GM12872 (cell line): ENCODE data around the gene MAPK11.

Experiments used
- TF ChIP-seq, protein P1 (sequence below): IDR thresholded peaks from 3 replicates; pipeline ENCODE4 v1.5.1; 2011; ENCODE audit warnings: low read depth, mild to moderate bottlenecking, low read length, moderate library complexity; ENCODE audit not compliant: insufficient read depth

The MAPK11 gene

DNA sequence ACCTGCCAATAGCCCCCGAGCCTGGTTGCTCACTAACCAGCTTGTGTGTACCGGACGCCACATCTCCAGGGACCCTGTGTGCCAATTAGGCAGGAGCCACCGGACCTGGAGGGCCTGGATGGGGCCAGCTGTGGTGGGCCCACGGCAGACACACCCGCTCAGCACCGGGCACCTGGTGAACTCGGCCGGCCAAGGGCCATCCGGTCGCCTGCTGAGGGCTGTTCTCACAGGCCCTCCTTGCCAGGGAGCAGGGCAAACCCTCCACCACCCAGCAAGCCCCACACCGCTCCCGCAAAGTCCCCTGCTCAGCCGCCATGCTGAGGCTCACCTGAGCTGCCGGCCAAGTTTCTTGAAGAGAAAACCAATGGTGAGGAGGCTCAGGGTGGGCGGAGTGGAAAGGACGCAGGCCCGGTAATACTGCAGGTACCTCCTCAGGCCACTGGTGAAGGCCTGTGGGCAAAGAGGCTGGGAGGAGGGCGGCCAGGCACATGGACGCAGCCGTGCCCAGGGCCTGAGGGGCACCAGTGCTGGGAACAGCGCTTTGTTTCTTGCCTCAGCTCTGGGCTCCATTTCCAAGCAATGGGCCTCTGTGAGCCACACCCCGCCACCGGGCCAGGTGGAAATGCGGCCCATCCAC, 42.5 kb downstream of the MAPK11 start:
- TF ChIP-seq, protein P1, sequence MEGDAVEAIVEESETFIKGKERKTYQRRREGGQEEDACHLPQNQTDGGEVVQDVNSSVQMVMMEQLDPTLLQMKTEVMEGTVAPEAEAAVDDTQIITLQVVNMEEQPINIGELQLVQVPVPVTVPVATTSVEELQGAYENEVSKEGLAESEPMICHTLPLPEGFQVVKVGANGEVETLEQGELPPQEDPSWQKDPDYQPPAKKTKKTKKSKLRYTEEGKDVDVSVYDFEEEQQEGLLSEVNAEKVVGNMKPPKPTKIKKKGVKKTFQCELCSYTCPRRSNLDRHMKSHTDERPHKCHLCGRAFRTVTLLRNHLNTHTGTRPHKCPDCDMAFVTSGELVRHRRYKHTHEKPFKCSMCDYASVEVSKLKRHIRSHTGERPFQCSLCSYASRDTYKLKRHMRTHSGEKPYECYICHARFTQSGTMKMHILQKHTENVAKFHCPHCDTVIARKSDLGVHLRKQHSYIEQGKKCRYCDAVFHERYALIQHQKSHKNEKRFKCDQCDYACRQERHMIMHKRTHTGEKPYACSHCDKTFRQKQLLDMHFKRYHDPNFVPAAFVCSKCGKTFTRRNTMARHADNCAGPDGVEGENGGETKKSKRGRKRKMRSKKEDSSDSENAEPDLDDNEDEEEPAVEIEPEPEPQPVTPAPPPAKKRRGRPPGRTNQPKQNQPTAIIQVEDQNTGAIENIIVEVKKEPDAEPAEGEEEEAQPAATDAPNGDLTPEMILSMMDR: no peak

DNA sequence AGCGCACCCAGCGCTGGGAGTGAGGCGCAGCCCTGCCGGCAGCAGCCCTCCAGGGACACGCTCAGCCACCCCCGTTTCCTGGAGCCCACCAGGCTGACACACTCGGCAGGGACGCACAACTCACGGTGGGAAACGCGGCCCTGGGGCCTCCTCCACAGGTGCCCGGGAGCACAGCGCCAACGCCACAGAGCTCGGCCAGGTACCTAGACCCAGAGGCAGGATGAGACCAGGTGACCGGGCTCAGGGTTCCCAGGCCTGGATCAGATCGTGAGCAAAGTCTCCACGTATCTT, 43.4 kb downstream of the MAPK11 start:
- TF ChIP-seq, protein P1: no peak

DNA sequence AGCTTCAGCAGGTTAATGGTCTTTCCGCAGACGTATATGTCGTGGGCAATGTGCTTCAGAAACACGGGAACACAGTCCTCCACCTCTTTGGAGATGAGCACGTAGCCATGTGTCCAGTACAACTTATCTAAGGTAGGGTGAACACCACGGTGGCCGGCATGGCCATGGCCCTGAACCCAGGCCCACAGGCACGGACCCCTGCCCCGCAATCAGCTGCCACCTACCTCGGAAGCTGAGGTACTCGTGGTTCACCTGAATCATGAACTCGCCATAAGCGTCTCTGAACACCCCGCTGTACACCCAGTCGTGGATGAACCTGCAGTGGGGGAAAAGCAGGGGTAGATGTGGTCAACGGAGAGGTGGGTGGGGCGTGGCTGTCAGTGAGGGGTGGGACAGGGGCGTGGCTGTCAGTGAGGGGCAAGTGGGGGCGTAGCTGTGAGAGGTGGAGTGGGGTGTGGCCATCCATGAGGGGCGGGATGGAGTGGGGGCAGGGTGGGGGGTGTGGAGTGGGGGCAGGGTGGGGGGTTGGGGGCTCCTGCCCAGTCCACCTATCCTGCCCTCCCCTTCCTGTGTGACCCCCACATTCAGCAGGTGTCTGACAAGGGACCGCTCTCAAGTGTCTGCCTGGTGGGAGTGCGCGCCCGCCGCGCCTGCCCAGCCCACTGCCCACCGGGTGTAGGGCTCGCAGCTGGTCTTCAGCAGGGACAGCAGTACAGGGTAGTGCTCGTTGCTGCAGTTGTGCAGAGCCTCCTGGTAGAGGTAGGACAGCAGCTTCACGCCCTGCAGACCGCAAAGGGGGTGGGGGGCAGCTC, 43.9 kb downstream of the MAPK11 start:
- TF ChIP-seq, protein P1: no peak

DNA sequence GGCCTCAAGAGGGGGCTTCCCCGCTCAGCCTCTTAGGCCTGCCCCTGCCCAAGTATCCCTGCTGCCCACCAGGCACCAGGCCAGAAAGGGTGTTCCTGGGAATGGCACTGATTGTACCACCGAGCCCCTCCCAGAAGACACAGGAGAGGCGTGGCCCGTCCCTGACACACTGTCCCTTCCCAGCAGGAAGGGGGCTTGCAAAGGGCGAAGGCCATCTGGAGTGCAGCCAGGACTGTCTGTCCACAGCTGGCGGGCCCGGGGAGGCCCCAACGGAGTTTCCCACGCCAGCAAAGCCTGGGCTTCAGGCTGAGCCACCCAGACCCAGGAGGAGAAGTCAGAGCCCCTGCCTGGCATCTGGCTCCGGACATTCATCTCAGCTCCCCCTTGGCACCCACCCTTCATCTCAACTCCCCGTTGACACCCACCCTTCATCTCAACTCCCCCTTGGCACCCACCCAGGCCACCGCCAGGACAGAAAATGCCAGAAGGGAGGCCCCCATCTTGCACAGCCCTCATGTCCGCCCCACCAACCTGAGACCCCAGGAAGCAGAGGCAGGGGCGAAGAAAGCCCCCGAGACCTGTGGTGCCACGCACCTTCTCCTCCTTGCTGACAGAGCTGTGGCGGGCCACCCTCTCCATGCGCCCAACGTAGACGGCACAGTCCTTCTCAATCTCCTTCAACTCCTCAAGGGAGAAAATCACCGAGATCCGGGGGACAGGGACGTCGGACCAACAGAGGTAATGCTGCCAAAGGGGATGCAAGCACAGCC, 44.8 kb downstream of the MAPK11 start:
- TF ChIP-seq, protein P1: no peak

DNA sequence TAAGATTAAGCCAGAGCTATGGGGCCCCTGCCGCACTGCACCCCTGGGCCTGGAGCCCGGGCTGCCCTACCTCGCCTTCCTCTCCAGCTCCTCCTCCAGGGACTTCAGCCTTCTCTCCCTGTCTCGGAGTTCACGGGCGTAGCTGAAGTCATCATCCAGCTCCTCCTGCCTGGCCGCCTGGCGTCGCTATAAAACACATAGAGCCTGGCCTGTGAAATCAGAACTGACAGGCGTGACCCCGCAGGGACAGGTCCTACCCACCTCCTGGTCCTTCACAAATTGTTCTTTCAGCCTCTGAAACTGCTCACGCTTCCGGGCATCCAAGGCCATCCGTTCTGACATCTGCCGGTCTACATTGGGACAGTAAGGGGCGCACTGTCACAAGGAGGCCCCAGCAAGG, 46.1 kb downstream of the MAPK11 start:
- TF ChIP-seq, protein P1: no peak

DNA sequence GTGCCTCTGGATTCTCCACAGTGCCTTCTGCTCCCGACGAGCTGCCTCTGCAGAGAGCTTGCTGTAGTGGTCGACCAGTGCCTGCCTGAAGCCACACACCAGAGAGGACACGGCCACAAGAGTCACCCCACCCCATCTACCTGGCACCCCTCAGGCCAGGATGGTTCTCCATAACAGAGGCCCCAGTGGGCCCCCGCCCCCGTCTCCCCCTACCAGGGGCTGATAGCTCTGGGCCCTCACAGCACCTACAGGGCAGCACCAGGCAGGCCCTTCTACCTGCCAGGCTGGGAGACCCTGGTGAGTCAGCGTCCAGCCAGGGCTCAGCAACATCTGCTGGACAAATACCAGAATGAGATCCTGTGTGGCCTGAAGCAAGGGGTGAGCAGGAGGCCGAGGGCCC, 47.7 kb downstream of the MAPK11 start:
- TF ChIP-seq, protein P1: no peak
